VCaP (cell line): Measurements from ENCODE around the gene HOXA4.

Experiments used
- H3K27ac ChIP-seq: fragments of 450-650 bp; 2 replicates; pipeline ENCODE4 v1.5.1; 2017
- CTCF ChIP-seq: fragments of 450-650 bp; conservative IDR thresholded peaks from 2 replicates; pipeline ENCODE4 v1.5.1; 2017; ENCODE audit warnings: mild to moderate bottlenecking, moderate library complexity

HOXA4 gene

GRCh38 chr7:27128776-27129728 is 1.5 kb downstream of the HOXA4 start:
- no peak for TF ChIP-seq CTCF
- H3K27ac ChIP-seq = no peak overlapping the region

GRCh38 chr7:27128034-27128433 is 2.5 kb downstream of the HOXA4 start:
- no peak for TF ChIP-seq CTCF
- H3K27ac ChIP-seq = no peak overlapping the region

GRCh38 chr7:27126596-27127327 is 3.8 kb downstream of the HOXA4 start:
- no peak overlapping the region for H3K27ac ChIP-seq
- TF ChIP-seq CTCF = no peak

GRCh38 chr7:27125986-27126394 is 4.6 kb downstream of the HOXA4 start:
- no peak overlapping the region for H3K27ac ChIP-seq
- no peak for TF ChIP-seq CTCF

GRCh38 chr7:27124902-27125689 is 5.5 kb downstream of the HOXA4 start:
- no peak for TF ChIP-seq CTCF
- H3K27ac ChIP-seq = no peak overlapping the region

- no peak for TF ChIP-seq CTCF
- no peak overlapping the region for H3K27ac ChIP-seq
These were observed 6.3 kb downstream of the HOXA4 start for GRCh38 chr7:27124096-27124901.
